MCF 10A (cell line): Measurements from ENCODE around the gene TUFT1. TPM values are rescaled to one million over a fixed set of nuclear protein-coding genes. Genes with fewer than 3 reads are reported as not detected.

Experiments used
- BruUV-seq: library from RNA; stranded (reverse); fragments of 400-500 nt; replicated peaks from 2 replicates; lab custom pipeline; 2021; lab: Mats Ljungman, UMichigan
- CTCF ChIA-PET: fragments of 300-600 bp; sonication (Branson Sonifier 250); formaldehyde crosslinking; extraction: SDS; loops from one replicate; lab custom pipeline; 2021; ENCODE audit warnings: antibody characterized with exemption, inconsistent platforms; lab: Yijun Ruan, JAX
- POLR2A ChIA-PET: fragments of 300-600, 350-650 bp; sonication (Branson Sonifier 250); formaldehyde crosslinking; extraction: SDS; loops from one replicate; lab custom pipeline; 2020; ENCODE audit warnings: antibody characterized with exemption, inconsistent platforms; lab: Yijun Ruan, JAX
- DNase-seq: peaks from one replicate; pipeline ENCODE4 v3.0.0-alpha.2; 2018; ENCODE audit not compliant: unreplicated experiment
- H3K27ac Mint-ChIP-seq: one replicate; pipeline ENCODE4 v1.8.0; 2022; ENCODE audit warnings: mild to moderate bottlenecking, low read depth, mixed read lengths; ENCODE audit not compliant: unreplicated experiment
- H3K27me3 Mint-ChIP-seq: one replicate; pipeline ENCODE4 v1.8.0; 2022; ENCODE audit warnings: mixed read lengths; ENCODE audit not compliant: insufficient read depth, unreplicated experiment
- H3K36me3 Mint-ChIP-seq: one replicate; pipeline ENCODE4 v1.8.0; 2022; ENCODE audit warnings: mild to moderate bottlenecking, moderate library complexity, mixed read lengths; ENCODE audit not compliant: insufficient read depth, unreplicated experiment
- H3K4me1 Mint-ChIP-seq: one replicate; pipeline ENCODE4 v1.8.0; 2022; ENCODE audit warnings: mixed read lengths; ENCODE audit not compliant: insufficient read depth, unreplicated experiment
- H3K4me3 Mint-ChIP-seq: one replicate; pipeline ENCODE4 v1.8.0; 2022; ENCODE audit warnings: mild to moderate bottlenecking, moderate library complexity, mixed read lengths; ENCODE audit not compliant: unreplicated experiment
- H3K9me3 Mint-ChIP-seq: one replicate; pipeline ENCODE4 v1.8.0; 2022; ENCODE audit warnings: mixed read lengths; ENCODE audit not compliant: unreplicated experiment
- intact Hi-C: fragments of 100-400 bp; cut with micrococcal nuclease; formaldehyde crosslinking; loops from 2 replicates; pipeline ENCODE4 v1.14.1; 2022
- total RNA-seq: library from RNA; stranded (reverse); gene quantifications from 2 replicates; pipeline ENCODE4 v1.2.3, GENCODE V29; 2022
- TF ChIP-seq, protein P1 (sequence below): fragments of 200-600 bp; IDR thresholded peaks from one replicate; pipeline ENCODE4 v1.8.0; 2022; ENCODE audit warnings: antibody characterized with exemption, mild to moderate bottlenecking; ENCODE audit not compliant: unreplicated experiment

TUFT1 gene
- total RNA-seq, 1 experiment from 2014 or later = 162 TPM

DNA sequence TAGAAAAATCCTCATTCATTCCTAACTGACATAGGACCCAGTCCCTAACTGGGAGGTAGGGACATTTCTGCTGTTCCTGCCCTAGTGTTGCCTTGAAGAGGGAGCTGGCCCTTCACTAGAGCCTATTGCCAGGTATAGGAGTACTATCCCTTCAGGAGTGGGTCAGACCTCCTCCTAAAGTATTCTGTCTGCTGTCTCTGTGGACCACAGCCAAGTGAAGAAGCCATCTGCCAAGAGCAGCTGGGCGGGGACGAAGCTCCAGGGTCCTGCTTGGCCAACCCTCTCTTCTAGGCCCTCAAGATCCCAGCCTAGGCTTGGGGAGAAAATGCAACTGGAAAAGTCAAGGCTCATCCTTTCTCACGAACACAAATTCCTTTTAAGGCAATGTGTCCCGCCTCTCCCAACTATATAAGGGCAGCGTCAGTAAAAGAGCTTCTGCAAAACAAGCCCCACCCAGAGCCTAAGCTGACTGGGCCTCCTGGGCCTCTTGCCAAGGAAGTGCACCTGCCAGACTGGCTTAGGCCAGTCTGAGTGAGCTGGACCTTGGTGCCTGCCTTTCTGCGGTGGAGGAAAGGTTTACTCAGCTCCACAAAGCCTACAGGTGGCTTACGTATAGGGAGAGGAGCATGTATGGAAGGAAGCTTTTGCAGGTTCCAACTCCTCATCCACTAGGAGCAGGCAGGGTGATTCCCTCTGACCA is 638 bp upstream of the TUFT1 start:
- H3K4me3 Mint-ChIP-seq = peak overlapping the region; percentile 96
- TF ChIP-seq, protein P1, sequence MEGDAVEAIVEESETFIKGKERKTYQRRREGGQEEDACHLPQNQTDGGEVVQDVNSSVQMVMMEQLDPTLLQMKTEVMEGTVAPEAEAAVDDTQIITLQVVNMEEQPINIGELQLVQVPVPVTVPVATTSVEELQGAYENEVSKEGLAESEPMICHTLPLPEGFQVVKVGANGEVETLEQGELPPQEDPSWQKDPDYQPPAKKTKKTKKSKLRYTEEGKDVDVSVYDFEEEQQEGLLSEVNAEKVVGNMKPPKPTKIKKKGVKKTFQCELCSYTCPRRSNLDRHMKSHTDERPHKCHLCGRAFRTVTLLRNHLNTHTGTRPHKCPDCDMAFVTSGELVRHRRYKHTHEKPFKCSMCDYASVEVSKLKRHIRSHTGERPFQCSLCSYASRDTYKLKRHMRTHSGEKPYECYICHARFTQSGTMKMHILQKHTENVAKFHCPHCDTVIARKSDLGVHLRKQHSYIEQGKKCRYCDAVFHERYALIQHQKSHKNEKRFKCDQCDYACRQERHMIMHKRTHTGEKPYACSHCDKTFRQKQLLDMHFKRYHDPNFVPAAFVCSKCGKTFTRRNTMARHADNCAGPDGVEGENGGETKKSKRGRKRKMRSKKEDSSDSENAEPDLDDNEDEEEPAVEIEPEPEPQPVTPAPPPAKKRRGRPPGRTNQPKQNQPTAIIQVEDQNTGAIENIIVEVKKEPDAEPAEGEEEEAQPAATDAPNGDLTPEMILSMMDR = no peak
- TSS peak; percentile 70 for BruUV-seq
- peaks cover 61% of the 10 kb centered on the region for H3K4me1 Mint-ChIP-seq
- ChIA-PET POLR2A (interaction anchor here (0.7 to 5.6 kb wide), 39 partner anchors 10 to 479 kb away, joined by 3 to 90 read pairs (median 4); partner anchors contain the start of genes CGN, MLLT11, MRPL9 and POGZ), CTCF (interaction anchor here (0.5 to 2.7 kb wide), 16 partner anchors 8 to 330 kb away, joined by 3 to 12 read pairs (median 4); no protein-coding TSS in a partner anchor)
- peak overlapping the region; percentile 98 for H3K27ac Mint-ChIP-seq
- peak; percentile 100 for DNase-seq
- H3K9me3 Mint-ChIP-seq = no peaks in the 10 kb centered on the region
- peaks cover 27% of the 10 kb centered on the region for H3K36me3 Mint-ChIP-seq
- no peaks in the 10 kb centered on the region for H3K27me3 Mint-ChIP-seq
- intact Hi-C loops = loop anchor here (2.0 to 5.0 kb wide), 3 partner anchors 27 to 81 kb away; partner anchors contain the start of gene POGZ

DNA sequence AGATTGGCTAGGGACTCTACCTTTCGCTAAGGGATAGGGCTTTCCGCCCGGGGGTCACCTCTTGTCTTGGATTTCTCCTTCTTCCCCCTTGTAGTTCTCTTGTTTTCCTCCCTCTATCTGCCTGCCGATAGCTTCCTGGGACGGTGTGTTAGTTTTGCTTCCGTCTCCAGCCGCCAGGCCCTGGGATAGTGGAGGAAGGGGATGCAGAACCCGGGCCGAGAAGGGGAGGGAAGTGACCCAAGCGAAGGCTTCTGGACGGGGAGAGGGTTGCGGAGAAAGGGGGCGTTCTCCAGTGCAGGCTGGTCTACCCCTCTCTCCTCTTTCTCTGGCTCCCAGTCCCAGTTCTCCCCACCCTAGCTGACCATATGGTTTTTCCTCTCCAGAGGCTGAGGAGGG is 871 bp downstream of the TUFT1 start:
- no peaks in the 10 kb centered on the region for H3K9me3 Mint-ChIP-seq
- peak overlapping the region; percentile 98 for H3K27ac Mint-ChIP-seq
- peaks cover 69% of the 10 kb centered on the region for H3K4me1 Mint-ChIP-seq
- H3K27me3 Mint-ChIP-seq = no peaks in the 10 kb centered on the region
- peak overlapping the region; percentile 96 for H3K4me3 Mint-ChIP-seq
- no TSS peak for BruUV-seq
- intact Hi-C loops = loop anchor here (2.0 to 5.0 kb wide), 2 partner anchors 36 to 82 kb away; partner anchors contain the start of gene POGZ
- peak; percentile 41 for DNase-seq
- TF ChIP-seq, protein P1 = no peak
- ChIA-PET CTCF (interaction anchor here (0.7 to 1.2 kb wide), 7 partner anchors 26 to 305 kb away, joined by 3 to 6 read pairs (median 4); no protein-coding TSS in a partner anchor), POLR2A (interaction anchor here (0.6 to 5.6 kb wide), 33 partner anchors 8 to 1863 kb away, joined by 3 to 90 read pairs (median 4); partner anchors contain the start of genes CGN, MRPL9, POGZ and SNX27)
- peaks cover 37% of the 10 kb centered on the region for H3K36me3 Mint-ChIP-seq

DNA sequence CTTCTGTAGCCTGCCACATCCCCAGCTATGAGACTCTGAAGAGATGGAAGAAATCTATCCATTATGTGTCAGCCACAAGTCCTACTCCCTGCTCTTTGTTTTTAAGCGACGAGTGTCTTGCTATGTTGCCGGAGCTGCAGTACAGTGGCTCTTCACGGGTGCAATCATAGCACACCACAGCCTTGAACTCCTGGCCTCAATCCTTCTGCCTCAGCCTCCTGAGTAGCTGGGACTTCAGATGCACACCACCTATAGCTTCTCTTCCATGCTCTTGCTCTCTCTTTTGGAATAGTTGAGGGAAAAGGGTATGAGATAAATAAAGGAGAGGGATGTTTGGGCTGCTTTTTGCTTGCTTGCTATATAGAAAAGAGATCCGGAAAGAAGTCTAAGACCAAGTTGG is 1.6 kb downstream of the TUFT1 start:
- H3K9me3 Mint-ChIP-seq = no peaks in the 10 kb centered on the region
- peak overlapping the region; percentile 98 for H3K27ac Mint-ChIP-seq
- intact Hi-C loops = loop anchor here (2.0 to 5.0 kb wide), 2 partner anchors 36 to 83 kb away; partner anchors contain the start of gene POGZ
- no TSS peak for BruUV-seq
- TF ChIP-seq, protein P1 = no peak
- peak overlapping the region; percentile 96 for H3K4me3 Mint-ChIP-seq
- H3K4me1 Mint-ChIP-seq = peaks cover 71% of the 10 kb centered on the region
- H3K27me3 Mint-ChIP-seq = no peaks in the 10 kb centered on the region
- CTCF ChIA-PET = interaction anchor here (0.6 to 1.5 kb wide), 11 partner anchors 9 to 304 kb away, joined by 3 to 6 read pairs (median 4); no protein-coding TSS in a partner anchor
- POLR2A ChIA-PET = interaction anchor here (0.6 to 5.6 kb wide), 23 partner anchors 7 to 977 kb away, joined by 3 to 90 read pairs (median 5); partner anchors contain the start of genes MRPL9, POGZ and SNX27
- H3K36me3 Mint-ChIP-seq = peaks cover 41% of the 10 kb centered on the region
- no peak for DNase-seq

DNA sequence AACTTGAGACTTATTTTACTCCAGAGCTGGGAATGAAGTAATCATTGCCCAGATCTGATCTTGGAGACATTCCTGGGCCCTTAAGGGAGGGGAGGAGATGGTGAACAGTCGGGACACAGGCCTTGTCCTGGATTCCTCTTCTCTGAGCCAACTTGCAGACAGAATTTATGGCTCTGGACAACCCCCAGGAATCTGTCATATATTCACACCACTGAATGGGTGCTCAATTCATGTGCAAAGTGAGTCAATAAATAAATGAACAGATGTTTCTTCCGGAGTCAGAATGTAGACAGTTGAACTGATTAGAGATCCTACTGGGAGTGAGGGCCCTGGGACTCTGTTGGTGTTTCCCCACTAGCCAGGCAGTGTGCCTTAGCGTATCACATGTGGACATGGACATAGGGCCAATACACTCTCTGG is 2.6 kb downstream of the TUFT1 start:
- Mint-ChIP-seq H3K4me3 (peak overlapping the region; percentile 96), H3K9me3 (no peaks in the 10 kb centered on the region), H3K4me1 (peaks cover 70% of the 10 kb centered on the region), H3K27me3 (no peaks in the 10 kb centered on the region), H3K27ac (peak overlapping the region; percentile 98), H3K36me3 (peaks cover 51% of the 10 kb centered on the region)
- TF ChIP-seq, protein P1 = no peak
- CTCF ChIA-PET = interaction anchor here (0.6 to 1.6 kb wide), 5 partner anchors 14 to 183 kb away, joined by 3 to 5 read pairs (median 3); no protein-coding TSS in a partner anchor
- POLR2A ChIA-PET = interaction anchor here (0.6 to 5.1 kb wide), 11 partner anchors 28 to 926 kb away, joined by 3 to 61 read pairs (median 6); partner anchors contain the start of genes POGZ and SNX27
- DNase-seq = peak; percentile 81
- no TSS peak for BruUV-seq
- intact Hi-C loops = loop anchor here (5.0 kb wide), 1 partner anchor 35 kb away; no protein-coding TSS in a partner anchor
